ENCODE data around the gene SPATS2. TPM values are rescaled to one million over a fixed set of nuclear protein-coding genes. Genes with fewer than 3 reads are reported as not detected.

The SPATS2 gene
- total and polyA plus RNA-seq, 2 donors (not counting 1 experiment from before 2014, with no cell fraction given): 22.1 to 43.6 TPM

DNA sequence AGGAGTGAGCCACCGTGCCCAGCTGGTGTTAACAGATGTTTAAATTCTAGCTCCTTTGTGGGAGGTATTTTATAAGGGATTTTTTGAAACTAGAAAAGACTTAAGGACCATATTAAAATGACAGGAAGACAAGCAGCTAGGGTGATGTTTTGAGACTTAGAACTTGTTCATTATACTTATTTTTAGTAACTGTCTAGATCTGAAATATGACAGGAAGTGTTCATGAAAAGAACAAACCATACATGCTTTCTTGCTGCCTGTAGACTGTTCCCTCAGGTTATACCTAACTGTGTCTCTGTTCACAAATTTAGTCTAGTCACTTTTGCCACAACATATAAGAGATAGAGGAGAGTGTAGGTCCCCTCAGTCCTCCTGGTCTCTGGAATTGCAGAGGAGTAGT lies 134.6 kb downstream of the SPATS2 start:
- no peak for TF ChIP-seq EZH2 (IDR thresholded peaks at IDR 0.05; ENCODE audit: low read length, missing control alignments)
- TF ChIP-seq, protein P1, sequence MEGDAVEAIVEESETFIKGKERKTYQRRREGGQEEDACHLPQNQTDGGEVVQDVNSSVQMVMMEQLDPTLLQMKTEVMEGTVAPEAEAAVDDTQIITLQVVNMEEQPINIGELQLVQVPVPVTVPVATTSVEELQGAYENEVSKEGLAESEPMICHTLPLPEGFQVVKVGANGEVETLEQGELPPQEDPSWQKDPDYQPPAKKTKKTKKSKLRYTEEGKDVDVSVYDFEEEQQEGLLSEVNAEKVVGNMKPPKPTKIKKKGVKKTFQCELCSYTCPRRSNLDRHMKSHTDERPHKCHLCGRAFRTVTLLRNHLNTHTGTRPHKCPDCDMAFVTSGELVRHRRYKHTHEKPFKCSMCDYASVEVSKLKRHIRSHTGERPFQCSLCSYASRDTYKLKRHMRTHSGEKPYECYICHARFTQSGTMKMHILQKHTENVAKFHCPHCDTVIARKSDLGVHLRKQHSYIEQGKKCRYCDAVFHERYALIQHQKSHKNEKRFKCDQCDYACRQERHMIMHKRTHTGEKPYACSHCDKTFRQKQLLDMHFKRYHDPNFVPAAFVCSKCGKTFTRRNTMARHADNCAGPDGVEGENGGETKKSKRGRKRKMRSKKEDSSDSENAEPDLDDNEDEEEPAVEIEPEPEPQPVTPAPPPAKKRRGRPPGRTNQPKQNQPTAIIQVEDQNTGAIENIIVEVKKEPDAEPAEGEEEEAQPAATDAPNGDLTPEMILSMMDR (conservative IDR thresholded peaks at IDR 0.05 in 1 of 2, IDR thresholded peaks at IDR 0.05 in 1 of 2; ENCODE audit: low read depth in 1 of 2, low read length in 2 of 2): no peak
- peaks cover 2% of the 10 kb centered on the region for H3K4me1 ChIP-seq (ENCODE audit: control insufficient read depth, extremely low read depth, insufficient read depth, low read length)
- no peak overlapping the region for H3K27ac ChIP-seq (ENCODE audit: insufficient read depth, low read length)
- H3K9me3 ChIP-seq (ENCODE audit: control insufficient read depth, insufficient read depth, low read depth, low read length): no peaks in the 10 kb centered on the region
- no peak for DNase-seq (ENCODE audit: low read depth in 2 of 2)
- H3K9ac ChIP-seq (ENCODE audit: insufficient read depth, low read length): no peak overlapping the region
- H2AFZ ChIP-seq (ENCODE audit: low read length): no peak overlapping the region
- no peak overlapping the region for H3K4me3 ChIP-seq (replicated peaks in 1 of 4; ENCODE audit: control extremely low read depth in 1 of 4, insufficient read depth in 1 of 4, low read depth in 3 of 4, low read length in 4 of 4)
- H4K20me1 ChIP-seq (ENCODE audit: control insufficient read depth, extremely low read depth, insufficient read depth, low read length): no peaks in the 10 kb centered on the region
- no peaks in the 10 kb centered on the region for H3K79me2 ChIP-seq (ENCODE audit: control insufficient read depth, insufficient read depth, low read length)
- no peaks in the 10 kb centered on the region for H3K27me3 ChIP-seq (ENCODE audit: control insufficient read depth, insufficient read depth, low read length)
- H3K36me3 ChIP-seq (ENCODE audit: control insufficient read depth, insufficient read depth, low read length): peaks cover 2% of the 10 kb centered on the region
- no peak overlapping the region for H3K4me2 ChIP-seq (ENCODE audit: extremely low read depth, insufficient read depth, low read length)

DNA sequence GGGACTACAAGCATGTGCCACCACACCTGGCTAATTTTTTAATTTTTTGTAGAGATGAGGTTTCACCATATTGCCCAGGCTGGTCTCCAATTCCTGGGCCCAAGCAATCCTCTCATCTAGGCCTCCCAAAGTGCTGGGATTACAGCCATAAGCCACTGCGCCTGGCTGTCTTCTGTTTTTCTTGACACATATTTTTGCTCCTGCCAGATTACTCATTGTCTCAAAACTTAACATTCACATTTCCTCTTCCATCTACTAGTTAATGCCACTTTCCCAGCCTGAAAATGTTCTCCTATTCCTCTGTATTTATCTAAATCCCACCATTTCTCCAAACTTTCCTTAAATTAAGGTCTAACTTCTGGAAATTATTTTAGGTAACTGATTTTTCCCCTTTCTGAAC lies 135.3 kb downstream of the SPATS2 start:
- no peak overlapping the region for H3K9ac ChIP-seq (ENCODE audit: insufficient read depth, low read length)
- no peak overlapping the region for H2AFZ ChIP-seq (ENCODE audit: low read length)
- DNase-seq (ENCODE audit: low read depth in 2 of 2): peak in 1 of 2 donors; percentile 45
- H3K27me3 ChIP-seq (ENCODE audit: control insufficient read depth, insufficient read depth, low read length): no peaks in the 10 kb centered on the region
- H3K27ac ChIP-seq (ENCODE audit: insufficient read depth, low read length): no peak overlapping the region
- H3K4me2 ChIP-seq (ENCODE audit: extremely low read depth, insufficient read depth, low read length): no peak overlapping the region
- no peak overlapping the region for H3K4me3 ChIP-seq (replicated peaks in 1 of 4; ENCODE audit: control extremely low read depth in 1 of 4, insufficient read depth in 1 of 4, low read depth in 3 of 4, low read length in 4 of 4)
- H3K4me1 ChIP-seq (ENCODE audit: control insufficient read depth, extremely low read depth, insufficient read depth, low read length): peaks cover 2% of the 10 kb centered on the region
- H4K20me1 ChIP-seq (ENCODE audit: control insufficient read depth, extremely low read depth, insufficient read depth, low read length): no peaks in the 10 kb centered on the region
- no peaks in the 10 kb centered on the region for H3K79me2 ChIP-seq (ENCODE audit: control insufficient read depth, insufficient read depth, low read length)
- no peaks in the 10 kb centered on the region for H3K9me3 ChIP-seq (ENCODE audit: control insufficient read depth, insufficient read depth, low read depth, low read length)
- peaks cover 2% of the 10 kb centered on the region for H3K36me3 ChIP-seq (ENCODE audit: control insufficient read depth, insufficient read depth, low read length)
- no peak for TF ChIP-seq EZH2 (IDR thresholded peaks at IDR 0.05; ENCODE audit: low read length, missing control alignments)
- TF ChIP-seq, protein P1 (conservative IDR thresholded peaks at IDR 0.05 in 1 of 2, IDR thresholded peaks at IDR 0.05 in 1 of 2; ENCODE audit: low read depth in 1 of 2, low read length in 2 of 2): no peak

DNA sequence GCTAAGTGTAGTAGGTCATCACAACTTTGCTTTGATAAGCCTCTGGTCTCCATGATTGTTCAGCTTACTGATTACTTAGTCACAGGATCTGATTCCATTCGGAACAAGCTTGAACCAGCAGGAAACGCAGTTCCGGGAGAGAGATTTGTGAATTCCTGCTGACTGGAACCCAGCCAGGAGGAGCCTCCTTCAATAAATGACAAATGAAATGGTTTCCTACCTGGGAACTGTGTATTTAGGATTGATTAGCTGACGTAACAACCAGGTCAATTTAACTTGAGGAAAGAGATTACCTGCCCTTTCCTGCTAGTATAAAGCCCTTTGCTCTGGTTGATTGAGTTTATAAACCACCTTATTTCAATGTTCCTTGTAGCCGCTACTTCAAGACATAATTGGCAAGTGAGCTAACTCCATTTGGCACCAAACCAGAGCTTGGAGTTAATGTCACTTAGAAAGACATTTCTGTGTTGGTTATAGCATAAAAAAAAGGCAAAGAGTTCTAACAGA lies 136.5 kb downstream of the SPATS2 start:
- H3K4me3 ChIP-seq (replicated peaks in 1 of 4; ENCODE audit: control extremely low read depth in 1 of 4, insufficient read depth in 1 of 4, low read depth in 3 of 4, low read length in 4 of 4): no peak overlapping the region
- peaks cover 2% of the 10 kb centered on the region for H3K36me3 ChIP-seq (ENCODE audit: control insufficient read depth, insufficient read depth, low read length)
- DNase-seq (ENCODE audit: low read depth in 2 of 2): peak; percentile 53 to 84
- H3K9ac ChIP-seq (ENCODE audit: insufficient read depth, low read length): no peak overlapping the region
- H3K79me2 ChIP-seq (ENCODE audit: control insufficient read depth, insufficient read depth, low read length): no peaks in the 10 kb centered on the region
- TF ChIP-seq EZH2 (IDR thresholded peaks at IDR 0.05; ENCODE audit: low read length, missing control alignments): no peak
- TF ChIP-seq, protein P1 (conservative IDR thresholded peaks at IDR 0.05 in 1 of 2, IDR thresholded peaks at IDR 0.05 in 1 of 2; ENCODE audit: low read depth in 1 of 2, low read length in 2 of 2): no peak
- H4K20me1 ChIP-seq (ENCODE audit: control insufficient read depth, extremely low read depth, insufficient read depth, low read length): no peaks in the 10 kb centered on the region
- H3K27me3 ChIP-seq (ENCODE audit: control insufficient read depth, insufficient read depth, low read length): no peaks in the 10 kb centered on the region
- H3K27ac ChIP-seq (ENCODE audit: insufficient read depth, low read length): peak overlapping the region; percentile 22
- H3K9me3 ChIP-seq (ENCODE audit: control insufficient read depth, insufficient read depth, low read depth, low read length): no peaks in the 10 kb centered on the region
- H3K4me1 ChIP-seq (ENCODE audit: control insufficient read depth, extremely low read depth, insufficient read depth, low read length): peaks cover 2% of the 10 kb centered on the region
- H2AFZ ChIP-seq (ENCODE audit: low read length): no peak overlapping the region
- H3K4me2 ChIP-seq (ENCODE audit: extremely low read depth, insufficient read depth, low read length): no peak overlapping the region
